IPS-18a (cell line): ENCODE measurements around the gene GET4.

ENCODE experiments used
- H3K27ac ChIP-seq: one replicate; pipeline ENCODE4 v1.5.1; 2013; ENCODE audit warnings: low read length
- H3K27me3 ChIP-seq: one replicate; pipeline ENCODE4 v1.6.1; 2013; ENCODE audit warnings: mild to moderate bottlenecking, low read length; ENCODE audit not compliant: control insufficient read depth, insufficient read depth
- H3K36me3 ChIP-seq: one replicate; pipeline ENCODE4 v1.6.1; 2013; ENCODE audit warnings: low read depth, low read length; ENCODE audit not compliant: control insufficient read depth
- H3K4me1 ChIP-seq: one replicate; pipeline ENCODE4 v1.6.1; 2013; ENCODE audit warnings: low read depth, low read length; ENCODE audit not compliant: control insufficient read depth
- H3K4me3 ChIP-seq: one replicate; pipeline ENCODE4 v1.5.1; 2013; ENCODE audit warnings: low read length
- H3K9ac ChIP-seq: one replicate; pipeline ENCODE4 v1.6.1; 2013; ENCODE audit warnings: mild to moderate bottlenecking, low read length, moderate library complexity
- H3K9me3 ChIP-seq: one replicate; pipeline ENCODE4 v1.6.1; 2013; ENCODE audit warnings: low read depth, low read length; ENCODE audit not compliant: control insufficient read depth

GET4 gene

DNA sequence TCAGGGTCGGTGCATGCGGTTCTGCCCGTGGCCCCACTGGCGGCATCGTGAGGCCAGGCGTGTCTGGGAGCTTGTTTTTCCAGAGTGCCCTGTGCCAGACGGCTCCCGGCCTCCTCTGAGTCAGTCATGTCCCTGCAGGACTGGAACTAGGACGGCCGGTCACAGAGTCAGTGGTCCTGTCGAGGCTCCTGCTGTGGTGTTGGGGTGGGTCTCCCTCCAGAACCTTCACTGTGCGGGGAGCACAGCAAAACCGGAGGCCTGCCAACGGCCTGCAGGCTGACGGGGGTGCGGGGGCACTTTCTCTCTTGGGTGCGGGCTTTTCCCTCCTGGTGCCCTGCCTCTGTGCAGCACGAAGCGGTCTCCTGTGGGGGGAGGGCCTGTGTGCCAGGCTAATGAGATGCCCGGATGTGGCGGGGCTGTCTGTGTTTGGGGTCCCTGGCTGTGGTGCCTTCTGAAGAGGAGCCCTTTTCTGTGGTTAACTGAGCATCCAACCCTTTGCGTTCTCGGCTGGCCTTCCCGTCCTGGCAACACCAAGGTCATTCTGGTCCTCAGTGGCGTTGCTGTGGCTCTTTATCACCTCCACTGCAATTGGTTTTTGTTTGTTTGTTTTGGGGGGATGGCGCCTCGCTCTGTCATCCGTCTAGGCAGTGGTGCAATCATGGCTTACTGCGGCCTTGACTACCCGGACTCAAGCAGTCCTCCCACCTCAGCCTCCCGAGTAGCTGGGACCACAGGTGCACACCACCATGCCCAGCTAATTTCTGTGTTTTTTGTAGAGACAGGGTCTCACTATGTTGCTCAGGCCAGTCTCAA, 8.0 kb downstream of the GET4 start:
- Histone ChIP-seq H3K4me3 (no peak overlapping the region), H3K27me3 (no peaks in the 10 kb centered on the region), H3K27ac (no peak overlapping the region), H3K9ac (no peak overlapping the region), H3K9me3 (no peaks in the 10 kb centered on the region), H3K4me1 (no peaks in the 10 kb centered on the region), H3K36me3 (peaks cover 20% of the 10 kb centered on the region)

DNA sequence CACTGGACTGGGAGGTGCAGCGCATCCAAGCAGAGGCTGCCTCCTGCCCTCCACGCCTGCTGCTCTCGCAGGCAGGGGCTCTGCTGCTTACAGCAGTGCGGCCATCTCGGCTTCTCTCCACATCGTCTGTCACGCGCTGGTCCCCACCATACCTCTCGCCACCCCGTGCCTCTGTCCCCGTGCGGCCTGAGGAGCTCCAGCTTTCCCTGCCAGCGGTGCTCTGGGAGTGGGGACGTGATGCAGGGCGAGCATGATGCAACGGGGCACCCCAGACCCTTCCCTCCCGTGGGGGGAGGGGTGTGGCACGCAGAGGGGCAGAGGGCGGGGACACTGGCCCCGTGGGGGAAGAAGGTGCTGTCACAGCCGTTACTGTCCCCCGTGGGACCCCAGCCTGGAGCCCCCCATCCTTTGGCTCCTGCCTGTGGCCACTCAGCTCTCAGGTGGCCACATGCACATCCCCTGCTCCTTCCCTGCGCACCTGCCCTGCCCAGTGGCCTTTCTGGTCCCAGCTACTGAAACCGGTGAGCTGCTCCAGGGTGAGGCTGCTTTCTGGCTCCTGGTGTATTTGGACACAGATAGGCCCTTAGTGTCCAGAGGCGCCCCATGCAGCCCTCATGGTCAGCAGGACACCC, 9.0 kb downstream of the GET4 start:
- Histone ChIP-seq H3K27me3 (no peaks in the 10 kb centered on the region), H3K4me1 (no peaks in the 10 kb centered on the region), H3K9ac (no peak overlapping the region), H3K9me3 (no peaks in the 10 kb centered on the region), H3K27ac (no peak overlapping the region), H3K4me3 (no peak overlapping the region), H3K36me3 (peaks cover 19% of the 10 kb centered on the region)

DNA sequence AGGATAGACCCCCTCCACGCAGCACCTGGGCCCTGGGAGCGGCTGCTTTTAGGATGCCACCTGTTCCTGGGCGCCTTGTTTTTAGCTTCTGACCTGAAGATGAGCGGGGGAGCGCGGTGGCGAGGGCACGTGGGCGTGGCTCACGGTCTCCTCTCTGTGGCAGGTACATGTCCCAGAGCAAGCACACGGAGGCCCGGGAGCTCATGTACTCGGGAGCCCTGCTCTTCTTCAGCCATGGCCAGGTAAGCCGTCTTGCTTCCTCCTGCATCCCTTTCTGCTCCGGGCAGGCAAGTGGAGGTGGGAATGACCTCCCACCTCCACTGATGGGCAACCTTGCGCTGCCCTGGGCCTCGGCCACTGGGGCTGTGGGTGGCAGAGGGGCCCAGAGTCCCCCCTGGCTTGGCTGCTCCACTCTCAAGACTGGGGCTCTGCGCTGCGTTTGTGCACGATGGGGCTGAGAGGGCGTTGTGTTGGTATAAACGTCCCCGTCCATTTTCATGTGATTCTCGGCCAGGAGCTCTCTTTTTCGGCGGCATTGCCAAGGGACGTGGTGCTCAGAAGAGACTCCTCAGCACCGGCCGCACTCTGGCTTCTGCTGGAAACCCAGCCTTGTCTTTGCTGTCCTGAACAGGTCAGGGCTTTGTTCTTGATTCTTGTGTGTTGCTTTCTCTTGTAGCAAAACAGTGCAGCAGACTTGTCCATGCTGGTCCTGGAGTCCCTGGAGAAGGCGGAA, 9.7 kb downstream of the GET4 start:
- no peak overlapping the region for H3K4me3 ChIP-seq
- no peaks in the 10 kb centered on the region for H3K27me3 ChIP-seq
- peaks cover 26% of the 10 kb centered on the region for H3K36me3 ChIP-seq
- no peak overlapping the region for H3K9ac ChIP-seq
- H3K27ac ChIP-seq = no peak overlapping the region
- H3K4me1 ChIP-seq = no peaks in the 10 kb centered on the region
- no peaks in the 10 kb centered on the region for H3K9me3 ChIP-seq

DNA sequence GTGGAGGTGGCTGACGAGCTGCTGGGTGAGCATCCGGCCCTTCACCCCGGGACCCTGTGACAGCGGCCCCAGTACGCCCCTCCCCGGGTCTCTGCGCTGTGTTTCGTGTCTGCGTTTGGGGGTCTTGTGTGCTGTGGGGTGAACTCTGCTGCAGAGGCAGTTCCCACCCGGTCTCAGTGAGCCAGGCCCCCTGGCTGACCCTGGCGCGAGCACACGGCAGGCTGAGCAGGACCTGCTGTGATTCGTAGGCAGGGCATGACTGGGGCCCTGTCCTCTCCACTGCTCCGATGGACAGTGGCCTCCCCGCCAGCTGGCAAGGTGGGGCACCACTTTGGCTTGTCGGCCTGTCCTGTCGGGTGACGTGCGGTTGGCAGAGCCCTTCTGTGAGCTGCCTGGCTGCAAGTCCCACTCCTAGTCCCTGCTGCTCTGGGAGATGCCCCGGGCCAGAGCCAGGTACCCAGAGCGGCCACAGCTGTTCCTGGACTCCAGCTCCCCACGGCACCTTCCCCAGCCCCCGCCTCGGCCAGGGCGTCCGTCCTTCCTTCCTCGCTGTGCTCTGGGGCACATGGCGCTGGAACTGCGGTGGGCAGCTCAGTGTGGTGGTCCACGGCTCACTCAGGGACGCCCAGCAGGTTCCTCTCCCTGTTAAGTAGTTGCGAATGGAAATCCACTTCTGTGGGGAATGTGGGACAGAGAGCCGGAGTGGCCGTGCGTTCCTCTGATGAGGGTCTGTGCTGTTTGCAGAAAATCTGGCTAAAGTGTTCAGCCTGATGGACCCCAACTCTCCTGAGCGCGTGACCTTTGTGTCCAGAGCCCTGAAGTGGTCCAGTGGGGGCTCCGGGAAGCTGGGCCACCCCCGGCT, 10.5 kb downstream of the GET4 start:
- no peak overlapping the region for H3K9ac ChIP-seq
- peaks cover 34% of the 10 kb centered on the region for H3K36me3 ChIP-seq
- H3K4me1 ChIP-seq = no peaks in the 10 kb centered on the region
- H3K27me3 ChIP-seq = no peaks in the 10 kb centered on the region
- H3K27ac ChIP-seq = no peak overlapping the region
- H3K9me3 ChIP-seq = no peaks in the 10 kb centered on the region
- H3K4me3 ChIP-seq = no peak overlapping the region

DNA sequence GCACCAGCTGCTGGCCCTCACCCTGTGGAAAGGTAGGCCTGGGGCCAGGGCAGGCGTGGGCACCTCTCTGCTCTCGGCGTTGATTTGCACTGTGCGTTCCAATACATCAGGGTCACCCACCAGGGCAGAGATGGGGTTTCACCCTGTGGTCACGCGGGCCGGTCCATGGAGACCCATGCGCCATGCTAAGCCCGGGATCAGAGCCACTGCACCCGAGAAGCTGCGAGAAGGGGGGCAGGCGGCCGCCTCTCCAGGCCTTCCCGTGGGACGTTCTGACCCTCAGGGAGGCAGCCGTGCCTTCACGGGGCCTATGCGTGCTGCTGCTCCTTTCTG, 11.1 kb downstream of the GET4 start:
- no peak overlapping the region for H3K9ac ChIP-seq
- no peaks in the 10 kb centered on the region for H3K9me3 ChIP-seq
- no peaks in the 10 kb centered on the region for H3K27me3 ChIP-seq
- H3K27ac ChIP-seq = no peak overlapping the region
- H3K4me3 ChIP-seq = no peak overlapping the region
- no peaks in the 10 kb centered on the region for H3K4me1 ChIP-seq
- peaks cover 39% of the 10 kb centered on the region for H3K36me3 ChIP-seq

DNA sequence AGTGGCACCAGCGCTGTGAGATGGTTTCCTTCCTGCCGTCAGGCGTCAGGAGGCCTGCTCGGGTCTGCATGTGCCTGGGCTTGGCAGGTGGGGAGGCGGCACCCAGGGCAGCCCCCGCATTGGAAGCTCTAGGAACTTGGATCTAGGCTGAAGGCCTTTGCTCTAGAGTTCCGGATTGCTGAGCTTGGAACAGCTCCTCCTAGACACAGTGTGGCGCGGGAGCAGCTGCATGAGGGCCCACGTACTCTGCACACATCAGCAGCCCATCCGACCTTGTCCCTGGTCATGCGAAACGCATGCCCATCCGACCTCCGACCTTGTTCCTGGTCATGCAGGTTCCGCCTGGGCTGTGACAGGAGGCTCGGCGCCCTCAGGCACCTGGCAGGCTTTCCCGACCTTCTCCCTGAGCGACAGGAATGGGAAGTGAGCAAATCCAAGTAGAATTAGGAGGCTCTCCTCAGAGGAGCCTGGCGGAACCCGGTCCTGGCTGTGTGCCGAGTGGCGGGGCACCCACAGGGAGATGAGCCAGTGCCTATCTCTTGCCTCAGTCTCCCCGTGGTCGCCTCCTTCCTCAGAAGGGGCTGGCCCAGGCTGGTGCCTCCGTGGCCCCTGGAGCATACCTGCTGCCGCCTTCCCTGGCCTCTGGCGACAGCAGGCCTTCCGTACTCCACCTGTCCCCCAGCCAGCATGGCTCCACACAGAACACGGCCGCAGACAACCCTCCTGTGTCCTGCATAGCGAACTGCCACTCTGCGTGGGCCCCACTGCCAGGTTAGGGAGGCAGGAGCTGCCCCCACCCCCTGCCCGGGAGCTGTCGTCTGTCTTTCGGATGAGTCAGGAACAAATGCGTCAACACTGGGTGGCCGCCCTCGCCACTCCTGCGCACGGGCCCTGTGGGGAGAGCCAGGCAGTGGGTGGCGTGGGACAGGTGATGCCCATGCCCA, 12.0 kb downstream of the GET4 start:
- Histone ChIP-seq H3K4me1 (no peaks in the 10 kb centered on the region), H3K36me3 (peaks cover 45% of the 10 kb centered on the region), H3K27me3 (no peaks in the 10 kb centered on the region), H3K27ac (no peak overlapping the region), H3K9me3 (no peaks in the 10 kb centered on the region), H3K4me3 (no peak overlapping the region), H3K9ac (no peak overlapping the region)

DNA sequence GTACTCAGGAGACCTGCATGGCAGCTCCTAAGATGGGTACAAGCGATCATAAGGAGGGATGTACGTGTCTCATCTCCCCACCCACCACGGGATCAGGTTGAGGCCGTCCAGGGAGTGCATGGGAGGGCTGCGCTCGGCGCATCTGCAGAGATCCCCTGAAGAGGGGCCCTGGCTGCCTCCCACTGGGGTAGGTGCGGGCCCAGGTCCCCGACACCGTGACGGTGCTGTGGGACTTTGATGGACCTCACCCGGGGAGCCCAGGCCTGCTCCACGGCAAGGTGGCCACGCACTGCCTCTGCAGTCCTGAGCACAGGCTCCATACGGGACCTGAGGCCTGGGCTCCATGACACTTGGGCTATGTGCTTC, 12.7 kb downstream of the GET4 start:
- H3K27ac ChIP-seq = no peak overlapping the region
- H3K4me3 ChIP-seq = peak overlapping the region; percentile 46
- no peaks in the 10 kb centered on the region for H3K27me3 ChIP-seq
- no peak overlapping the region for H3K9ac ChIP-seq
- no peaks in the 10 kb centered on the region for H3K9me3 ChIP-seq
- H3K4me1 ChIP-seq = no peaks in the 10 kb centered on the region
- H3K36me3 ChIP-seq = peaks cover 50% of the 10 kb centered on the region

DNA sequence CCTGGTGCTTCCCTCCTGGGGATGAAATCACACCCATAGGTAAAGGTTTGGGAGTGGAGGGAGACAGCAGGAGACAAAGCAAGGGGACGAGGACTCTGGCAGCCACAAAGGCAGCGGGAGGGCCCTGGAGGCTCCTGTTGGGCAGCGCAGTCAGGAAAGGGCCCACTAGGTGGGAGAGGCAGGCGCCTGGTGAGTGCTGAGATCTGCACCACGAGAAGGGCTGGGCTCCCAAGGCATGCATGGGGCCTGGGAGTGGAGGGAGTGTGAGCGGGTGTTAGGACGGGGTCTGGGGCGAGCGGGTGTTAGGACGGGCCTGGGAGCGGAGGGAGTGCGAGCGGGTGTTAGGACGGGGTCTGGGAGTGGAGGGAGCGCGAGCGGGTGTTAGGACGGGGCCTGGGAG, 13.0 kb downstream of the GET4 start:
- Histone ChIP-seq H3K27me3 (no peaks in the 10 kb centered on the region), H3K9ac (no peak overlapping the region), H3K4me3 (peak overlapping the region; percentile 46), H3K9me3 (no peaks in the 10 kb centered on the region), H3K36me3 (peaks cover 51% of the 10 kb centered on the region), H3K27ac (no peak overlapping the region), H3K4me1 (no peaks in the 10 kb centered on the region)

DNA sequence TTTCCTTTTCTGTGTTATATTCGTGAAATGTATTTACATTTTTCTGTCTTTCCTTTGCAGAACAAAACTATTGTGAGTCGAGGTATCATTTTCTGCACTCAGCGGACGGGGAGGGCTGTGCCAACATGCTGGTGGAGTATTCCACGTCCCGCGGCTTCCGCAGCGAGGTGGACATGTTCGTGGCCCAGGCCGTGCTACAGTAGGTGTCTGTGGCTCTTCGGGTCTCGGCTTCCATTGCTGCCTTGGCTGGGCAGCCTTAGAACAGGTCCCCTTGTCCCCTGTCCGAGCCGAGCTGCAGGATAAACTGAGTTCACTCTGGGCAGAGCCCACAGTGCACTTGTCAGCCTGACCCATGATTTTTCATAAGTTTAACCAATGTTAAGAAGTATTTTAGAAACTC, 14.5 kb downstream of the GET4 start:
- Histone ChIP-seq H3K4me3 (no peak overlapping the region), H3K27me3 (no peaks in the 10 kb centered on the region), H3K9me3 (no peaks in the 10 kb centered on the region), H3K36me3 (peaks cover 63% of the 10 kb centered on the region), H3K27ac (no peak overlapping the region), H3K9ac (no peak overlapping the region), H3K4me1 (no peaks in the 10 kb centered on the region)

DNA sequence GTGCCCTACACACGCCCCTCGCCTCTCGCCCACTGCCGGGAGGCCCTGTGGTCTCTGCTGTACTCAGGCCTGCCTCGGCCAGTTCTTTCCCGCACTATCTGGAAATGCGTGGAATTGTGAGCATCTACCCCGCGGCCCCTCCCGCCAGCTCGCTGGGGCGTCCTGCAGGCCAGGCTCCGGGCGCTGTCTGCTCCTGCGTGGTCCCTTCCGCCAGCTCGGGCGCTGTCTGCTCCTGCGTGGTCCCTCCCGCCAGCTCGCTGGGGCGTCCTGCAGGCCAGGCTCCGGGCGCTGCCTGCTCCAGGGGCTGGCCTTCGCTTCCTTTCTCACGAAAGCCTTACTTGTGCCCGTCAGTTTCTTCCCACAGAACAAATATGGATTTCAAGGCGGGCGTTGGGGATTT, 14.9 kb downstream of the GET4 start:
- Histone ChIP-seq H3K27me3 (no peaks in the 10 kb centered on the region), H3K9ac (no peak overlapping the region), H3K36me3 (peaks cover 67% of the 10 kb centered on the region), H3K4me3 (no peak overlapping the region), H3K4me1 (no peaks in the 10 kb centered on the region), H3K9me3 (no peaks in the 10 kb centered on the region), H3K27ac (no peak overlapping the region)
